ENCODE data around the gene SEMA4D.

SEMA4D gene

DNA sequence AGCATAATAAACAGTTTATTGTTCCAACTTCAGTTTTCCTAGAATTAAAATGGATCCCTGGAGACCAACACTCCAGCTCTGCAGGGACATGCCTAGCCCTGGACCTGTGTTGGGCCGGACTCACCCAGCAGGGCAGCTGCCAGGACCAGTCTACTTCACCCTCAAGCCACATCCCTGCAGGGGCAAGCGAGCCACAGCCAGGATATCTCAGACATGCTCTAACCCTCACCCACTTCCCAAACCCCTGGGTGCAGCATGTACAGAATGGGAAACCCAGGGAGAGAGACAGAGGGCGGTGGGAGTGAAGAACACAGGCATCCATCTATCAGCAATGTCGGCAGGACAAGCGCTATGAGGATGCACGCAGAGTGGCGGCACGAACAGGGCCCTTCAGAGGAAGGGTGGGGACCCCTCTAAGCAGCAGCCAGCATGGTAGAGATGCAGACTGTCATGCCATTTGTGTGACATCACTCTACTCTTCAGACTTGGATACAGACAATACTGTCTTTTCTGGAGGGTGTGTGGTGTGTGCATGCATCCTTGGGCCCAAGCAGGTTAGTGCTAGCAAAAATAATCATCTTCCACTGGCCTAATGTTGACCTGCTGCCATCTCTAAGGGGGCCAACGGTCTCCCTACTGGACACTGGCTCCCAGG is 83.1 kb downstream of the SEMA4D start:
- Histone ChIP-seq H3K4me3 (ENCODE audit: low read depth, low read length) (no peak overlapping the region), H3K27ac (no peak overlapping the region), H3K36me3 (replicated peaks) (no peaks in the 10 kb centered on the region), H3K27me3 (replicated peaks) (no peaks in the 10 kb centered on the region)
- no peak for DNase-seq
- in situ Hi-C loops (cut with HindIII; ENCODE audit: low pct_ligation_motif_present, low sequenced_read_pairs) = no loop called here
- no peak for TF ChIP-seq CTCF (IDR thresholded peaks at IDR 0.05; ENCODE audit: low read depth, low read length, missing control alignments)

- Histone ChIP-seq H3K27me3 (replicated peaks) (no peaks in the 10 kb centered on the region), H3K4me3 (ENCODE audit: low read depth, low read length) (no peak overlapping the region), H3K27ac (no peak overlapping the region), H3K36me3 (replicated peaks) (no peaks in the 10 kb centered on the region)
- TF ChIP-seq CTCF (IDR thresholded peaks at IDR 0.05; ENCODE audit: low read depth, low read length, missing control alignments) = no peak
- in situ Hi-C loops (cut with HindIII; ENCODE audit: low pct_ligation_motif_present, low sequenced_read_pairs) = no loop called here
- DNase-seq = no peak
Observed at GRCh38 chr9:89413963-89414638, 83.8 kb downstream of the SEMA4D start.

DNA sequence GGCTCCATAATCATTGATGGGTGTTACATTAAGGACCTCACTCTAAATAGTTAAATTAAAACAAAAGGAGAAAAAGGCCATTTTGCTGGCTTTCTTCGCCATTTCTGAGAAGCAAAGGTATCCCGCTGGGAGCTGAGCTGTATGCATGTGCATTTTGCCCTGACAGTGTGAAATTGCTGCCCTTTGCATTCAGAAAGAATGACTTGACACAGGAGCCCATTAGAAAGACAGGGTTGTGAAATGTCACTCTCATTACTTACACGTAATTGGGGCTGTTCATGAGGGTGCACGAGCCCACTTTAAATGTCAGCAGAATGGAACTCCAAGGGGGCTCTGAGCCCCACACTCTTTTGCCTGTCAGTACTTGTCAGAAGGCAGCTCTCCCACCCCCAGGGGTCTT is 85.0 kb downstream of the SEMA4D start:
- Histone ChIP-seq H3K27me3 (replicated peaks) (no peaks in the 10 kb centered on the region), H3K4me3 (ENCODE audit: low read depth, low read length) (no peak overlapping the region), H3K27ac (no peak overlapping the region), H3K36me3 (replicated peaks) (no peaks in the 10 kb centered on the region)
- TF ChIP-seq CTCF (IDR thresholded peaks at IDR 0.05; ENCODE audit: low read depth, low read length, missing control alignments) = no peak
- no peak for DNase-seq
- in situ Hi-C loops (cut with HindIII; ENCODE audit: low pct_ligation_motif_present, low sequenced_read_pairs) = no loop called here

DNA sequence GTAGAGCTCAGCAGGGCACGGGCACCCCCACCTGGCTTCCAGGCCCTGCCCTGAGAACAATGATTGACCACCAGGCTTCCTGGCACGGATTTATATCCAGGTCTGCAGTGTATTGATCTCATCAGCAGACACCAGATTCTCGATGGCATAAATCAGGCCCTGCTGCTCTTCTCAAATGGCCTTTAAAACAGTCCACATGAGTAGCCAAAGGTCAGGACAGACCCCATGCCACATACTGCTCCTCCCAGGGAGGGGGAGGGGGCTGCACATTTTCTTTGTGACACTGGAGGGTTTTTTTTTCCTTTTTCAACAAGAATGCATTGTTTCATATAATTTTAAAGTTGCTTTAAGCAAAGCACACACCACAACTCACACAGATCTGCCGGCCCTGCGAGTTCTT is 85.4 kb downstream of the SEMA4D start:
- TF ChIP-seq CTCF (IDR thresholded peaks at IDR 0.05; ENCODE audit: low read depth, low read length, missing control alignments) = no peak
- DNase-seq = no peak
- Histone ChIP-seq H3K4me3 (ENCODE audit: low read depth, low read length) (no peak overlapping the region), H3K27ac (no peak overlapping the region), H3K27me3 (replicated peaks) (no peaks in the 10 kb centered on the region), H3K36me3 (replicated peaks) (no peaks in the 10 kb centered on the region)
- in situ Hi-C loops (cut with HindIII; ENCODE audit: low pct_ligation_motif_present, low sequenced_read_pairs) = no loop called here

- no peak for DNase-seq
- TF ChIP-seq CTCF (IDR thresholded peaks at IDR 0.05; ENCODE audit: low read depth, low read length, missing control alignments) = no peak
- Histone ChIP-seq H3K4me3 (ENCODE audit: low read depth, low read length) (no peak overlapping the region), H3K27ac (no peak overlapping the region), H3K36me3 (replicated peaks) (no peaks in the 10 kb centered on the region), H3K27me3 (replicated peaks) (no peaks in the 10 kb centered on the region)
- in situ Hi-C loops (cut with HindIII; ENCODE audit: low pct_ligation_motif_present, low sequenced_read_pairs) = no loop called here
Observed at GRCh38 chr9:89411759-89412158, 86.2 kb downstream of the SEMA4D start.

All from brain microvascular endothelial cell (primary cell).